GM18526 (cell line): ENCODE measurements around the gene EMX1.

Experiments used
- POLR2A ChIP-seq: IDR thresholded peaks from 3 replicates; pipeline ENCODE4 v1.6.1; 2011; ENCODE audit not compliant: insufficient read length; ENCODE audit errors: extremely low read depth

The EMX1 gene

DNA sequence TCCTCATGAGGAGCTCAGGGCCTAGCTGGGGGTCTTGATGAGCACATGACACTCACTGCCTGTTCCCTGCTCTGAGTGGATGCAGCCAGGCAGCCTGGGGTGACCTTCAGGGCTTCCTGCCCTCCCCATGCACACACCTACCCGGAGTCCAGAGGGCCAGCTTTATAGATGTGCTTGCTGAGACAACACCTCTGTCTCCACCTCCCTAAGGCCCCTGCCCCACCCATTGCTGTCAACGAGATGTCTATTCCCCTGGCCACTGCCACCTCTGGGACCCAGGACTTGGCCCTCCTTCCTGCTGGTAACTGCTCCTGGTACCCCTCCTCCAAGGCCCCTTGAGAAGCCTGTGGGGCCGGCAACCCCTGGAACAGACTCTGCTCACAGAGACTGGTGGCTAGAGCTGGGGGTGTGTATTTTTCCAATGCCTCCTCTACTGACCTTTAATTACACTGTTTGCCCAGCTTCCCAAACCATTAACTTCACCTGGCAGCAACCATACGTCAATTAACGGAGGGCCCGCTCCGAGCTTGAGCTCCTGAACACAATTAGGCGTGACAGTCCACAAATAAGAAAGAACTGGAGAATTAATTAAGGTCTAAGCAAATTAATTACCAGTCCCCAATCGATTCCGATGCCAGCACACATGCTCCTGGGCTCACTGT is 66.3 kb downstream of the EMX1 start:
- TF ChIP-seq POLR2A: no peak

DNA sequence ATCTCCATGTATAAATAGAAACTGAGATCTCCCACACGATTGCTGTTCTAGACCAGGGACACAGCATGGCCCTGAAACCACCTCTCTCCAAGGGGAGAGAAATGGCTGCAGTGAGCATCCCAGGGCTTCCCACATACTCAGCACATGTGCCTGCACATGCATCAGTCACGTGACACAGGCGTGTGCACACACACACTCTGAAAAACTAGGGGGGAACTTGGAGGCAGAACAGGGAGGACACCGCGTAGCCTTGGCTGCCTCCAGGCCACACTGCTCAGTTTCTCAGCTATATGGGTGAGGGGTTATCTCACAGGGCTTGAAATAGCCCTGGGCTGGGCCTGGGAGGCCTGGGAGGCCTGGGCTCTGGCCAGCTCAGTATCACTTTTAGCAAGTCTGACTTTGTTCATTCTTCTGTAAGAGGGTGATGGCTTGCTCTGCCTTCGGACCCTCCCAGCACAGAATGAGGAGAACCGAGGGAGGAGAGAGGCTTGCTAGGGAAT is 66.9 kb downstream of the EMX1 start:
- TF ChIP-seq POLR2A: no peak
